Measurements from ENCODE around the gene RAC3.

DNA sequence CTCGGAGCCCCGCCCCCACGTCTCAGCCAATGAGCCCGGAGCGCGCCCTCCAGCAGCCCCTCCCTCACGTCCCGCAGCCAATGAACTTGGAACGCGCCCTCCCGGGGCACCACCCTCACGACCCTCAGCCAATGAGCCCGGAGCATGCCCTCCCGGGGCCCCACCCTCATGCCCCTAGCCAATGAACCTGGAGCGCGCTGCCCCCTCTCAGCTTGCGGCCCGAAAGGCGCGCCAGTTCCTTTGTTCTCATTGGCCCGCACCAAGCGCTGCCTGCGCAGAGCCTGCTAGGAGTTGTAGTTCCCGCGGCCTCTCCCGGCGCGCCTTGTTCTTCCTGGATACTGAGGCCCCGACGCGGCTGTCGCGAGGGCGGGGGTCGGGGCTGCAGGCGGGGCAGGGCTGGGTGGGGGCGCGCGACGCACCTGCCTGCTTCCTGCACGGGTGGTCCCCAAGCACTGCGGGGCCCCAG lies 8.5 kb upstream of the RAC3 start, which contains the start of gene LRRC45:
- TF ChIP-seq, protein P1, sequence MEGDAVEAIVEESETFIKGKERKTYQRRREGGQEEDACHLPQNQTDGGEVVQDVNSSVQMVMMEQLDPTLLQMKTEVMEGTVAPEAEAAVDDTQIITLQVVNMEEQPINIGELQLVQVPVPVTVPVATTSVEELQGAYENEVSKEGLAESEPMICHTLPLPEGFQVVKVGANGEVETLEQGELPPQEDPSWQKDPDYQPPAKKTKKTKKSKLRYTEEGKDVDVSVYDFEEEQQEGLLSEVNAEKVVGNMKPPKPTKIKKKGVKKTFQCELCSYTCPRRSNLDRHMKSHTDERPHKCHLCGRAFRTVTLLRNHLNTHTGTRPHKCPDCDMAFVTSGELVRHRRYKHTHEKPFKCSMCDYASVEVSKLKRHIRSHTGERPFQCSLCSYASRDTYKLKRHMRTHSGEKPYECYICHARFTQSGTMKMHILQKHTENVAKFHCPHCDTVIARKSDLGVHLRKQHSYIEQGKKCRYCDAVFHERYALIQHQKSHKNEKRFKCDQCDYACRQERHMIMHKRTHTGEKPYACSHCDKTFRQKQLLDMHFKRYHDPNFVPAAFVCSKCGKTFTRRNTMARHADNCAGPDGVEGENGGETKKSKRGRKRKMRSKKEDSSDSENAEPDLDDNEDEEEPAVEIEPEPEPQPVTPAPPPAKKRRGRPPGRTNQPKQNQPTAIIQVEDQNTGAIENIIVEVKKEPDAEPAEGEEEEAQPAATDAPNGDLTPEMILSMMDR (IDR thresholded peaks at IDR 0.05): no peak
- no peak for TF ChIP-seq POLR2A (IDR thresholded peaks at IDR 0.05)
